Measurements from ENCODE around the gene TAP1.

GRCh38 chr6:32819729-32820128, 33.8 kb downstream of the TAP1 start:
- no peak for TF ChIP-seq CREB1 (CRISPR knock-in tag; IDR thresholded peaks at IDR 0.05)
- no peak for TF ChIP-seq TP53 (CRISPR knock-in tag; IDR thresholded peaks at IDR 0.05)
- TF ChIP-seq, protein P1, sequence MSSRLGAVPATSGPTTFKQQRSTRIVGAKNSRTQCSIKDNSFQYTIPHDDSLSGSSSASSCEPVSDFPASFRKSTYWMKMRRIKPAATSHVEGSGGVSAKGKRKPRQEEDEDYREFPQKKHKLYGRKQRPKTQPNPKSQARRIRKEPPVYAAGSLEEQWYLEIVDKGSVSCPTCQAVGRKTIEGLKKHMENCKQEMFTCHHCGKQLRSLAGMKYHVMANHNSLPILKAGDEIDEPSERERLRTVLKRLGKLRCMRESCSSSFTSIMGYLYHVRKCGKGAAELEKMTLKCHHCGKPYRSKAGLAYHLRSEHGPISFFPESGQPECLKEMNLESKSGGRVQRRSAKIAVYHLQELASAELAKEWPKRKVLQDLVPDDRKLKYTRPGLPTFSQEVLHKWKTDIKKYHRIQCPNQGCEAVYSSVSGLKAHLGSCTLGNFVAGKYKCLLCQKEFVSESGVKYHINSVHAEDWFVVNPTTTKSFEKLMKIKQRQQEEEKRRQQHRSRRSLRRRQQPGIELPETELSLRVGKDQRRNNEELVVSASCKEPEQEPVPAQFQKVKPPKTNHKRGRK (CRISPR knock-in tag; IDR thresholded peaks at IDR 0.05; ENCODE audit: borderline replicate concordance), result no peak
- TF ChIP-seq, protein P2, sequence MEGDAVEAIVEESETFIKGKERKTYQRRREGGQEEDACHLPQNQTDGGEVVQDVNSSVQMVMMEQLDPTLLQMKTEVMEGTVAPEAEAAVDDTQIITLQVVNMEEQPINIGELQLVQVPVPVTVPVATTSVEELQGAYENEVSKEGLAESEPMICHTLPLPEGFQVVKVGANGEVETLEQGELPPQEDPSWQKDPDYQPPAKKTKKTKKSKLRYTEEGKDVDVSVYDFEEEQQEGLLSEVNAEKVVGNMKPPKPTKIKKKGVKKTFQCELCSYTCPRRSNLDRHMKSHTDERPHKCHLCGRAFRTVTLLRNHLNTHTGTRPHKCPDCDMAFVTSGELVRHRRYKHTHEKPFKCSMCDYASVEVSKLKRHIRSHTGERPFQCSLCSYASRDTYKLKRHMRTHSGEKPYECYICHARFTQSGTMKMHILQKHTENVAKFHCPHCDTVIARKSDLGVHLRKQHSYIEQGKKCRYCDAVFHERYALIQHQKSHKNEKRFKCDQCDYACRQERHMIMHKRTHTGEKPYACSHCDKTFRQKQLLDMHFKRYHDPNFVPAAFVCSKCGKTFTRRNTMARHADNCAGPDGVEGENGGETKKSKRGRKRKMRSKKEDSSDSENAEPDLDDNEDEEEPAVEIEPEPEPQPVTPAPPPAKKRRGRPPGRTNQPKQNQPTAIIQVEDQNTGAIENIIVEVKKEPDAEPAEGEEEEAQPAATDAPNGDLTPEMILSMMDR (IDR thresholded peaks at IDR 0.05), result no peak
- TF ChIP-seq NFYB (CRISPR knock-in tag; conservative IDR thresholded peaks at IDR 0.05; ENCODE audit: low read depth), result no peak
- no peak for TF ChIP-seq ZNF532 (CRISPR knock-in tag; IDR thresholded peaks at IDR 0.05; ENCODE audit: borderline replicate concordance)
